Progenitor cell of endocrine pancreas (in vitro differentiated cells): Measurements from ENCODE around the gene BRICD5. TPM values are rescaled to one million over a fixed set of nuclear protein-coding genes. Genes with fewer than 3 reads are reported as not detected.
A peak's percentile ranks its signal among the peaks of the same experiment; 100 is the strongest.
"Not testable (repeated sequence)": the region's sequence is repeated elsewhere in the genome, so short reads cannot be mapped to it uniquely, and the experiment has no call there.

Source experiments
- DNase-seq: peaks from one replicate; pipeline ENCODE4 v3.0.0; 2021; ENCODE audit warnings: low spot score; ENCODE audit not compliant: unreplicated experiment
- H3K27ac Mint-ChIP-seq: 2 replicates; pipeline ENCODE4 v1.8.0; 2021; ENCODE audit warnings: mild to moderate bottlenecking, moderate library complexity, mixed read lengths
- H3K27me3 Mint-ChIP-seq: 2 replicates; pipeline ENCODE4 v1.8.0; 2021; ENCODE audit warnings: mixed read lengths
- H3K36me3 Mint-ChIP-seq: 2 replicates; pipeline ENCODE4 v1.8.0; 2022; ENCODE audit warnings: mixed read lengths; ENCODE audit not compliant: insufficient read depth
- H3K4me1 Mint-ChIP-seq: 2 replicates; pipeline ENCODE4 v1.8.0; 2021; ENCODE audit warnings: low read depth, mixed read lengths
- H3K4me3 Mint-ChIP-seq: 2 replicates; pipeline ENCODE4 v1.8.0; 2021; ENCODE audit warnings: low read depth, mild to moderate bottlenecking, moderate library complexity, mixed read lengths
- H3K9me3 Mint-ChIP-seq: 2 replicates; pipeline ENCODE4 v1.8.0; 2021; ENCODE audit warnings: low read depth, mixed read lengths
- CTCF ChIP-seq: fragments of 200-600 bp; sonication (generic); IDR thresholded peaks from one replicate; pipeline ENCODE4 v1.5.0; 2021; ENCODE audit warnings: antibody characterized with exemption, mild to moderate bottlenecking; ENCODE audit not compliant: unreplicated experiment
- total RNA-seq: library from RNA; stranded (reverse); gene quantifications from 2 replicates; pipeline ENCODE4 v1.2.1, GENCODE V29; 2021

The BRICD5 gene
- total RNA-seq, 1 donor from 2014 or later = 24.6 TPM

GRCh38 chr16:2204416-2205103 lies 6.1 kb downstream of the BRICD5 start:
- H3K36me3 Mint-ChIP-seq = peaks cover 4% of the 10 kb centered on the region
- H3K9me3 Mint-ChIP-seq = no peaks in the 10 kb centered on the region
- no peak for TF ChIP-seq CTCF
- peak overlapping the region; percentile 80 for H3K4me3 Mint-ChIP-seq
- H3K4me1 Mint-ChIP-seq = peaks cover 8% of the 10 kb centered on the region
- DNase-seq = no peak
- peak overlapping the region; percentile 0 for H3K27ac Mint-ChIP-seq
- peaks cover 11% of the 10 kb centered on the region for H3K27me3 Mint-ChIP-seq

- Mint-ChIP-seq H3K27me3 (peaks cover 20% of the 10 kb centered on the region), H3K27ac (peak overlapping the region; percentile 51), H3K4me3 (peak overlapping the region; percentile 80)
- DNase-seq, H3K36me3 Mint-ChIP-seq, H3K9me3 Mint-ChIP-seq, H3K4me1 Mint-ChIP-seq: not testable (repeated sequence)
Observed at GRCh38 chr16:2203119-2203688, 7.5 kb downstream of the BRICD5 start.

- Mint-ChIP-seq H3K4me3 (no peak overlapping the region), H3K27ac (no peak overlapping the region), H3K4me1 (peaks cover 4% of the 10 kb centered on the region), H3K27me3 (peaks cover 31% of the 10 kb centered on the region), H3K36me3 (no peaks in the 10 kb centered on the region), H3K9me3 (no peaks in the 10 kb centered on the region)
- DNase-seq = no peak
- no peak for TF ChIP-seq CTCF
Observed at GRCh38 chr16:2200313-2200712, 10.3 kb downstream of the BRICD5 start.

GRCh38 chr16:2199621-2200139 lies 11.0 kb downstream of the BRICD5 start:
- Mint-ChIP-seq H3K36me3 (no peaks in the 10 kb centered on the region), H3K27ac (no peak overlapping the region), H3K9me3 (no peaks in the 10 kb centered on the region), H3K4me1 (peaks cover 7% of the 10 kb centered on the region), H3K4me3 (peak overlapping the region; percentile 34), H3K27me3 (peaks cover 35% of the 10 kb centered on the region)
- DNase-seq = no peak
- TF ChIP-seq CTCF = no peak

GRCh38 chr16:2199095-2199494 lies 11.6 kb downstream of the BRICD5 start:
- TF ChIP-seq CTCF = no peak
- DNase-seq = no peak
- no peak overlapping the region for H3K4me3 Mint-ChIP-seq
- no peaks in the 10 kb centered on the region for H3K9me3 Mint-ChIP-seq
- H3K27ac Mint-ChIP-seq = no peak overlapping the region
- no peaks in the 10 kb centered on the region for H3K36me3 Mint-ChIP-seq
- H3K4me1 Mint-ChIP-seq = peaks cover 3% of the 10 kb centered on the region
- peaks cover 35% of the 10 kb centered on the region for H3K27me3 Mint-ChIP-seq
